Activated naive CD8-positive, alpha-beta T cell treated with anti-CD3 and anti-CD28 coated beads, Interleukin-2, amount 10 ng/mL, durations not matched to agents 7 days and 5 days (primary cell): ENCODE measurements around the gene PTDSS2. TPM values are rescaled to one million over a fixed set of nuclear protein-coding genes. Genes with fewer than 3 reads are reported as not detected.
"Not testable (repeated sequence)": the region's sequence is repeated elsewhere in the genome, so short reads cannot be mapped to it uniquely, and the experiment has no call there.

Experiments used
- ATAC-seq: fragments of 150-1000 bp; cut with Tn5 transposase; one replicate; pipeline ENCODE4 v1.10.0; 2021; ENCODE audit warnings: low read depth, moderate library complexity
- POLR2A ChIA-PET: fragments of 350-600 bp; sonication (Branson Sonifier 250); formaldehyde crosslinking; loops from one replicate; lab custom pipeline; 2021; ENCODE audit warnings: antibody characterized with exemption; lab: Charles Lee
- DNase-seq: peaks from one replicate; pipeline ENCODE4 v3.0.0; 2021
- H3K27ac Mint-ChIP-seq: one replicate; pipeline ENCODE4 v1.8.0; 2022; ENCODE audit warnings: mild to moderate bottlenecking, mixed read lengths
- H3K27me3 Mint-ChIP-seq: one replicate; pipeline ENCODE4 v1.8.0; 2022; ENCODE audit warnings: mild to moderate bottlenecking, moderate library complexity, mixed read lengths
- H3K36me3 Mint-ChIP-seq: one replicate; pipeline ENCODE4 v1.8.0; 2021; ENCODE audit warnings: mild to moderate bottlenecking, mixed read lengths
- H3K4me1 Mint-ChIP-seq: one replicate; pipeline ENCODE4 v1.8.0; 2021; ENCODE audit warnings: mixed read lengths
- H3K4me3 Mint-ChIP-seq: one replicate; pipeline ENCODE4 v1.8.0; 2022; ENCODE audit warnings: mild to moderate bottlenecking, moderate library complexity, mixed read lengths
- H3K9me3 Mint-ChIP-seq: one replicate; pipeline ENCODE4 v1.8.0; 2021; ENCODE audit warnings: mixed read lengths
- total RNA-seq, 2 experiments: library from RNA; stranded (reverse); gene quantifications; one replicate each; pipeline ENCODE4 v1.2.3, GENCODE V29; 2021

The PTDSS2 gene
- 10 to 100 TPM; 27.6 to 27.8 TPM for total RNA-seq

GRCh38 chr11:449889-450808 lies at the start of gene PTDSS2:
Gene PTDSS2, plus strand, starts transcription at chr11:450279. Its CDS starts 177 bp downstream, at chr11:450456.
- peaks cover 7% of the 10 kb centered on the region for H3K36me3 Mint-ChIP-seq
- no peaks in the 10 kb centered on the region for H3K27me3 Mint-ChIP-seq
- H3K27ac Mint-ChIP-seq: peak within 1 kb of the TSS; percentile 98
- ATAC-seq: peak; percentile 66
- H3K4me1 Mint-ChIP-seq: peaks cover 21% of the 10 kb centered on the region
- POLR2A ChIA-PET: interaction anchor here (0.6 to 6.5 kb wide), 16 partner anchors 9 to 243 kb away, joined by 3 to 118 read pairs (median 6); partner anchors contain the start of genes ANO9, BET1L, IFITM2 and RIC8A
- peak within 1 kb of the TSS; percentile 96 for H3K4me3 Mint-ChIP-seq
- DNase-seq: peak; percentile 94
- H3K9me3 Mint-ChIP-seq: no peaks in the 10 kb centered on the region

GRCh38 chr11:401196-401595 lies 48.9 kb upstream of the PTDSS2 start:
- H3K27me3 Mint-ChIP-seq, POLR2A ChIA-PET, ATAC-seq, H3K4me3 Mint-ChIP-seq, H3K9me3 Mint-ChIP-seq, H3K27ac Mint-ChIP-seq, H3K36me3 Mint-ChIP-seq, H3K4me1 Mint-ChIP-seq, DNase-seq: not testable (repeated sequence)

GRCh38 chr11:403021-403760 lies 46.9 kb upstream of the PTDSS2 start:
- POLR2A ChIA-PET: no interaction called here
- H3K4me1 Mint-ChIP-seq: peaks cover 5% of the 10 kb centered on the region
- H3K9me3 Mint-ChIP-seq: peaks cover 3% of the 10 kb centered on the region

GRCh38 chr11:403761-404431 lies 46.2 kb upstream of the PTDSS2 start:
- Mint-ChIP-seq H3K4me1 (peaks cover 5% of the 10 kb centered on the region), H3K27me3 (no peaks in the 10 kb centered on the region), H3K4me3 (no peak overlapping the region), H3K27ac (no peak overlapping the region), H3K9me3 (peaks cover 3% of the 10 kb centered on the region), H3K36me3 (peaks cover 2% of the 10 kb centered on the region)
- POLR2A ChIA-PET: interaction anchor here (3.7 kb wide), 1 partner anchor 45 kb away, joined by 51 read pairs; the partner anchor contains the start of gene PTDSS2
- DNase-seq: peak; percentile 33
- no peak for ATAC-seq

More at GRCh38 chr11:403021-403760, 46.9 kb upstream of the PTDSS2 start:
- Mint-ChIP-seq H3K27ac (no peak overlapping the region), H3K36me3 (peaks cover 2% of the 10 kb centered on the region), H3K27me3 (no peaks in the 10 kb centered on the region), H3K4me3 (no peak overlapping the region)
- no peak for ATAC-seq
- DNase-seq: no peak

- Mint-ChIP-seq H3K4me1 (peaks cover 5% of the 10 kb centered on the region), H3K27ac (no peak overlapping the region), H3K27me3 (no peaks in the 10 kb centered on the region), H3K4me3 (no peak overlapping the region), H3K36me3 (peaks cover 2% of the 10 kb centered on the region), H3K9me3 (peaks cover 1% of the 10 kb centered on the region)
- DNase-seq: no peak
- POLR2A ChIA-PET: interaction anchor here (0.8 to 3.7 kb wide), 4 partner anchors 8 to 44 kb away, joined by 3 to 51 read pairs (median 29); partner anchors contain the start of genes PTDSS2 and SIGIRR
- no peak for ATAC-seq
These were observed 45.4 kb upstream of the PTDSS2 start for GRCh38 chr11:404551-405264.

- ATAC-seq: no peak
- H3K4me1 Mint-ChIP-seq: peaks cover 5% of the 10 kb centered on the region
- H3K27ac Mint-ChIP-seq: peak overlapping the region; percentile 69
- peaks cover 2% of the 10 kb centered on the region for H3K36me3 Mint-ChIP-seq
- H3K4me3 Mint-ChIP-seq: peak overlapping the region; percentile 66
- peak; percentile 33 for DNase-seq
- POLR2A ChIA-PET: interaction anchor here (0.8 to 3.7 kb wide), 6 partner anchors 9 to 100 kb away, joined by 3 to 51 read pairs (median 7); partner anchors contain the start of genes PTDSS2 and SIGIRR
- no peaks in the 10 kb centered on the region for H3K27me3 Mint-ChIP-seq
- H3K9me3 Mint-ChIP-seq: no peaks in the 10 kb centered on the region
These were observed 44.6 kb upstream of the PTDSS2 start for GRCh38 chr11:405323-405953.

- Mint-ChIP-seq H3K27ac (peak overlapping the region; percentile 69), H3K4me1 (peaks cover 5% of the 10 kb centered on the region), H3K27me3 (no peaks in the 10 kb centered on the region), H3K36me3 (peaks cover 2% of the 10 kb centered on the region), H3K4me3 (peak overlapping the region; percentile 25), H3K9me3 (no peaks in the 10 kb centered on the region)
- ATAC-seq (no peak), DNase-seq (peak; percentile 41)
- POLR2A ChIA-PET: interaction anchor here (0.9 to 3.7 kb wide), 10 partner anchors 9 to 199 kb away, joined by 3 to 51 read pairs (median 5); partner anchors contain the start of genes BET1L, LRRC56, PTDSS2 and RIC8A
These were observed 43.9 kb upstream of the PTDSS2 start for GRCh38 chr11:405954-406795.

- peaks cover 5% of the 10 kb centered on the region for H3K4me1 Mint-ChIP-seq
- DNase-seq: peak; percentile 95
- no peaks in the 10 kb centered on the region for H3K9me3 Mint-ChIP-seq
- POLR2A ChIA-PET: interaction anchor here (0.6 to 3.7 kb wide), 15 partner anchors 9 to 200 kb away, joined by 3 to 51 read pairs (median 4); partner anchors contain the start of genes ANO9, BET1L, LRRC56 and PTDSS2
- ATAC-seq: peak; percentile 93
- peak overlapping the region; percentile 25 for H3K4me3 Mint-ChIP-seq
- H3K36me3 Mint-ChIP-seq: peaks cover 2% of the 10 kb centered on the region
- H3K27me3 Mint-ChIP-seq: no peaks in the 10 kb centered on the region
- H3K27ac Mint-ChIP-seq: peak overlapping the region; percentile 61
These were observed 43.1 kb upstream of the PTDSS2 start for GRCh38 chr11:406796-407650.

GRCh38 chr11:407651-408123 lies 42.4 kb upstream of the PTDSS2 start:
- ATAC-seq (no peak), DNase-seq (no peak)
- Mint-ChIP-seq H3K9me3 (no peaks in the 10 kb centered on the region), H3K27ac (peak overlapping the region; percentile 42), H3K27me3 (no peaks in the 10 kb centered on the region), H3K36me3 (peaks cover 2% of the 10 kb centered on the region), H3K4me3 (no peak overlapping the region), H3K4me1 (peaks cover 5% of the 10 kb centered on the region)
- POLR2A ChIA-PET: interaction anchor here (0.9 to 3.7 kb wide), 10 partner anchors 8 to 200 kb away, joined by 3 to 51 read pairs (median 6); partner anchors contain the start of genes ANO9, BET1L, PTDSS2 and RIC8A
